HG02884 (cell line): Measurements from ENCODE around the gene LY6G5C.

ENCODE experiments used
- ATAC-seq: cut with Tn5 transposase; IDR thresholded peaks from one replicate; pipeline ENCODE4 v1.9.1; 2021; ENCODE audit warnings: mild to moderate bottlenecking, moderate library complexity; ENCODE audit not compliant: unreplicated experiment

Gene LY6G5C, protein sequence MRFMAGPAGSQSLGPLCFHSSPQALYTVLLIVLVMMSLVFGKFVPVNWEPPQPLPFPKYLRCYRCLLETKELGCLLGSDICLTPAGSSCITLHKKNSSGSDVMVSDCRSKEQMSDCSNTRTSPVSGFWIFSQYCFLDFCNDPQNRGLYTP

GRCh38 chr6:31680226-31681134, at the start of gene LY6G5C:
TSS of gene LY6G5C (minus strand) at chr6:31681067. CDS start at chr6:31680373, 694 bp downstream.
- ATAC-seq = no peak

DNA sequence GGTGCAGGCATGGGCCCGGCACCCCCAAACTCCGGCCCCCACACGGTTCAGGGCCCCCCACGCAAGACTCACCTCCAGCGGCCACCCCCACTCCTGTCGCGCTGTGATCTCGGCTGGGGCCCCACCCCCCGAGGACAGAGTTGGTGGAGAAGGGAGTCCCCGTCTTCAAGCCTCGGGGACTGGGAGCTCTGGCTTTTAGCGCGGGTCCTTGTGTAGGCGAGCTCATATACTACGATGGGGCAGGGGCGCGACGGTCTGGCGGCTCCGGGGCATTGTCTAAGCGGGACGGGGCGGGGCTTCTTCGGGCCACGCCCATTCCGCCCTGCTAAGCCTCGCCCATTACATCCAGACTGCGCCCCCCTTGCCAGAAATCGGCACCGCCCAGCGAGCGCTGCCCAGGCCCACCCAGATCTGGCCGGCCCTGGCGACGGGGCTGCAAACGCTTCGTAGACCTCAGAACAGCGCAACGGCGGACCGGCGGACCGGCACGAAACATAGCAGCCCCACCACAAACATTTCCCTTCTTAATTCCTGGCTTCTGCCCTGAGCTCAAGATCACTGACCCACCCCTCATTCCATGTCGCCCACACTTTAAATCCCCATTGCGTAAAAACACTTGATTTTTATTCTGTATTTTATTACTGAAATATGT, 49.2 kb upstream of the LY6G5C start:
- ATAC-seq = no peak

GRCh38 chr6:31729515-31729978, 48.7 kb upstream of the LY6G5C start:
- ATAC-seq = no peak

- no peak for ATAC-seq
These were observed 48.1 kb upstream of the LY6G5C start, which contains the start of gene DDAH2 for GRCh38 chr6:31728767-31729514. TSS of gene DDAH2 (minus strand) at chr6:31729299. CDS start at chr6:31729161, 138 bp downstream.

DNA sequence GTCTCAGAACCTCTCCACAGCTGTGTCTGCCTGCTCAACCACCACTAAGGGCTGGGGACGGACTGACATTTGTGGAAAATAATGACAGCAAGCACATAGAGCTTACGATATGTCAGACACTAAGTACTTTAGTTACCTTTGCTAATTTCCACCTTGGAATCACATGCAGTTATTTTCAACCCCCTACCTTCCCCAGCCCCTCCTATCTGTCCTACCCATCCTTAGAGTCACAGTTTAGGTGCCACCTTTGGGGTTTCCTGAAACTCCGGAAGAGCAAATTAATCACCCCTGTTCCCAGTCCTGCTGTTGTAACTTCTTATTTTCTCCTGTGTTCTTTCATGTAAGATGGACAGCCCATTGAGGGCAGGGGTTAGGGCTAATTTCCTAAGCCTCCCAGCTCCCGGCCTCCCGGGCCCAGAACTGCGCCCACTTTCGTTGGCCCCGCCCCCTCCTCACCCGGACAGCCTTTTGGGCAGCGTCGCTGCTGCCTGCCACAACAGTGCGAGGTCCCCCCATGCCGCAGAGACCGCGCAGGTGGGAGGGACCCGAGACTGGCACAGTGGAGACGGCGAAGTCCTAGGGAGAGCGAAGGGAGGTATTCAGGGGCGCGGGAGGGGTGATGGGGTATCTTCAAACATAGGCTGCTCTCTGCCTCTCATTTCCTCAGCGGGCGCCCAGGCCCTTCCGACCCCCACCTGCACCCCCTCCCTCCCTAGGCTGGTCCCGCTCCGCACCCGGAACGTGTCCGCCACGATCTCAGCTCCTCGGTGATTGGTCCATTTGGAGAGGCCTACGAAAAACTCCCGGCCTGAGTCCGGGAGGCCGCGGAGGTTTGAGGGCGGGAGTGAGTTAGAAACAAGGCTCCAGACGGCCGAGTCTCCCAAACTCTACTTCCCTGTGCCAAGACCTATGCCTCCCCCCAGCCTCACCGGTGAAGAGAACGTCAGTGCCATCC, 47.1 kb upstream of the LY6G5C start:
- no peak for ATAC-seq

GRCh38 chr6:31727034-31727716, 46.3 kb upstream of the LY6G5C start:
- ATAC-seq = no peak

DNA sequence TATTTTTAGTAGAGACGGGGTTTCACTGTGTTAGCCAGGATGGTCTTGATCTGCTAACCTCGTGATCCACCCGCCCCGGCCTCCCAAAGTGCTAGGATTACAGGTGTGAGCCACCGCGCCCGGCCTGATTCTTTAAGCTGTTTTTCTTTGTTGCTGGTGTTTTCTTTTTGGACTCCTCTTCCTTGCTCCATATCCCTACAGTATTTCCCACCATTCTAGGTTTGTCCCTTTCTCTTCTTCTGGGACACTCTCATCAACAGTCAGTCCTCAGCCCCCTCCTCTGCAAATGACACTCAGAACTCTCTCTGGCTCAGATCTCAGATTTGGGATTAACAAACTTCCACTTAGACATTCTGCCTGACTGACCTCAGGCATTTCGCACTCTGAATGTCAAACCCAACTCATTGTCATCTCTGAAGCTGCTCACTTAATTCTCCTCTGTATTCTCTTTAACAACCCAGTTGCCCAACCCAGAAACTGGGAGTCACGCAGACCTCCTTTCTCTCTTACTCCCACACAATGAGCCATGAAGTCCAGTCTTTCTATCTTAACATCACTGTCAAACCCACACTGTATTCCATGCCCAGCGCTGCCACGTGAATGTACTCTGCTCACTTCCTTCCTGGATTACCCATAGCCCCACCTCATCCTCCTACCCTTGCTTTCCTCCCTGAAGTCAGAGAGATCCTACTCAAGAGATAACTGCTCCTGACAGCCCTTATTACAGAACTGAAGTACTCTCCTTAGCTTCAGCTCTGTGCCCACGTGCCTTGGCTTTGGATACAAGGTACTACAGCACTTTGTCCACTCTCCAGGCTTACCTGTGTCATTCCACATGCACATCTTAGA, 44.9 kb upstream of the LY6G5C start:
- no peak for ATAC-seq

DNA sequence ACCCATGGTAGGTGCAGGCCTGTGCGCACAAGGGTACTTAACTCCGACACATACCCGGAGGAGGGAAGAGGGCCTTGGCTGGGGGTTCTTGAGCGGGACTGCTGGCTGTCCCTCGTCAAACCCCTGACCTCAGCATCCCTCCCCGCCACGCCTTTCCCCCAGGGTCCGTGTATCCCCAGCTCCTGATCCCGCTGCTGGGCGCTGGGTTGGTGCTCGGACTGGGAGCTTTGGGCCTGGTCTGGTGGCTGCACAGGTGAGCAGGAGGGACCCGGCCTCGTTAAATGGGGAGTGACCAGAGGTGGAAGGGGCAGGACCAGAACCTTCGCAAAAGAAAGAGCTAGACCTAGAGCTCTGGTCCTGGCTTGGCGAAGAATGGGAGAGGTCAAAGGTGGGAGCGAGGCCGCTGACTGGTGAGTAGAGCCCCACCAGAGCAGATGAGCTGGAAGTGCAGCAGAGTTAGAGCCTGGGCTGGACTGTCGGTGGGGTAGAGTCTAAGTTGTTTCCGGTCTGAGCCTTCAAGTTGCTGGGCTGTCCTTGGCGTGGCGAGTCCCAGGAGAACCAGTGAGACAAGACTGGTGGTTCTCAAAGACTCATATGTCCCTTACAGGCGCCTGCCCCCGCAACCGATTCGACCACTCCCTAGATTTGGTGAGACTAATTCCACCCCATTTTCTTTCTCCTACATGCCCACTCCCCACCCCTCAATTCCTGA, 43.3 kb upstream of the LY6G5C start:
- ATAC-seq = no peak

- no peak for ATAC-seq
These were observed 42.5 kb upstream of the LY6G5C start, which contains the start of gene MPIG6B for GRCh38 chr6:31723245-31723979. TSS of gene MPIG6B (plus strand) at chr6:31723373. CDS start at chr6:31723384, 11 bp downstream.

GRCh38 chr6:31722173-31722572, 41.3 kb upstream of the LY6G5C start:
- no peak for ATAC-seq

DNA sequence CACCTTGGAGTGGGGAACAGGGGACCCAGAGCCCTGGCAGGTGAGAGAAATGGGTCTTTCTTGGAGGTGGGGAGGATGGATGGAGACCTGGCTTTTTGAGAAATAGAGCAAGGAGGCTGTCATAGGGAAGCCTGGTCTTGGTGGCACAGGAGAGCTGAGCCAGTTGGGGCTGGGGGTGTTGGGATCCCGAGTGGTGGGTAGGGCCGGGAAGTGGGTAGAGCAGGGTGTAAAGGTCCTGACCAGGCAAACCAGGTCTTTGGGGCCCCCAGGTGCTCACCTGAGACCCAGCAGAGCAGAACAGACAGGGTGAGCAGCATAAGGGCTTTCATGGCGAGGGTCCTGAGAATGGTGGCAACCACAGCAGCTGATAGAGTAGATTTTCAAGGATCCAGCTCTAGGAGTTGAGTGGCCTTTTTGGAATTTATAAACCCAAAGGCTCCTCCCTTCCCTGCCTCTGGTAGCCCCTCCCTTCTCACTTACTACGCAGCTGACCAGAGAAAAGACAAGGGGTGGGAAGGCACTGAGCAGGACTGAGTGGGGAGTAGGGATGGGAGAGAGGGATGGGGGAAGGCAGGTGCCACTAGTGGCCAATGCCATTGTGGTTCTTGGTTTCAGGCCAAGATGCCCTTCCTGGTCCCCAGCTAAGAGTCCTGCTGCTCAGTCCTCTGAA, 40.6 kb upstream of the LY6G5C start, which contains the start of gene LY6G6C:
LY6G6C (minus strand) TSS at position 396 of the 670 bp plus-strand sequence; CDS start at position 329, 67 bp downstream.
- ATAC-seq = no peak

DNA sequence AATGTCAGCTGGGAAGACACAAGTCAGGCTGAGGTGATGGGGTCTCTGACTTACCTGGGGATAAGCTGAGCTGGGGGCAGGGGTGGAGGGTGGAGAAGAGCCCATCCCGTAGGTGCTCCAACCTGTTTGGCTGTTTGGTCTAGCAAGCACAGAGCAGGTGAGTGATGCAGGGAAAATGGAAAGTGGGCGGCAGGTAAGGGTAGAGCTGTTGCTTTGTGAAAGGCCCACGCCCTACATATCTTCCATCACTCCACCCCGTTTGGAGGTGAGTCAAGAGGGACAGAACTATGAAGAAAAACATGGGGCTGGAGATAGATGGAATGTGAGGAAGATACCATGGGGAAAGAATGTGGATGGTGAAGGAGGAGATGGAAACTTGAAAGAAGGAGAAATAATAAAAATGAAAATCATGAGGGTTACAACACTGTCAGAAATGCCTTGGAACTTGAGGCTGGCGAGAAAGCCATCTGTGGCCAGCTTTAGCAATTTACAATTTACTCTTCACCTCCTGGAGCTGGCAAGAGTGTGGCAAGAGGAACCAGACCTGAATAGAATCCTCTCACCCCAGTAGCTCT, 39.4 kb upstream of the LY6G5C start:
- no peak for ATAC-seq

DNA sequence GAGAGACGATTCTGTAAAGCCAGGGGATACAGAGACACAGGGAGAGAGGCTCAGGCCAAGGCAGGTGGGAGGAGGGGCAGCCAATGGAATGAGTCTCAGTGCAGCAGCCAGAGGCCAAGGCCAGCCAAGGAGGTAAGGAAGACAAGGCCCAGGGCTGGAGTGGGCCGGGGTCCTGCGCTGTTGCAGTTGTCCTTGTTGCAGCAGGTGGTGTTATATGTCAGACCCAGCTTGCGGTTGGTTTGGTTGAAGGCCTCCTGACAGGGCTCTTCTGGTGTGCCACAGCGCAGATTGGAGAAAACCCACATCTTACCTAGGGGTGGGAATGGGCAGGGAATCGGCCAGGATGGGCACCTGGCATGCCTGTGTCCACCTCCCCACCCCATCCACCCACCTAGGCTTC, 38.1 kb upstream of the LY6G5C start:
- no peak for ATAC-seq

- no peak for ATAC-seq
These were observed 37.4 kb upstream of the LY6G5C start for GRCh38 chr6:31718265-31718664.

DNA sequence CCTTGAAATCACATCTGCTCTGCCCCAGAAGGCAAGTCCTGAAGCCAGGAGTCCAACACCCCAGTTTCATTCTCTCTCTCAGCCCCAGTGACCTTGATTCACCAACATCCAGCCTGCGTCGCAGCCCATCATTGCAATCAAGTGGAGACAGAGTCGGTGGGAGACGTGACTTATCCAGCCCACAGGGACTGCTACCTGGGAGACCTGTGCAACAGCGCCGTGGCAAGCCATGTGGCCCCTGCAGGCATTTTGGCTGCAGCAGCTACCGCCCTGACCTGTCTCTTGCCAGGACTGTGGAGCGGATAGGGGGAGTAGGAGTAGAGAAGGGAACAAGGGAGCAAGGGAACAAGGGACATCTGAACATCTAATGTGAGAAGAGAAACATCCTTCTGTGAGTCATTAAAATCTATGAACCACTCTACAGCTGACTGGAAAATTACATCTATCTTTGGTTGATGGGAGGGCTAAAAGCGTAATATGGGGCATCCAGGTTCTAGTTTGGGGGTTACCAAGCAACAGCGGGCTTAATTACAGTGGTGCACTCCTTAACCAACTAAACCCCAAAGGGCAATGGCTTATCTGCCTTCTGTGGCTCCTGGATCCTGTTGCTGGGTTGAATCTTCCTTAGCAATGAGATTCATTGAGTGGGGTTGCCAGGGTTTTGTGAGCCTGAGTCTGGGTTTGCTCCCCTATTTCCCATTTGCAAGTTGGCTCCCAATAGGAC, 36.8 kb upstream of the LY6G5C start:
- no peak for ATAC-seq
